Measurements from ENCODE around the gene NOC4L. TPM values are rescaled to one million over a fixed set of nuclear protein-coding genes. Genes with fewer than 3 reads are reported as not detected.

NOC4L gene
- total RNA-seq, 1 donor from 2014 or later = 10.0 TPM

- no peak for FAIRE-seq
- TF ChIP-seq CTCF (IDR thresholded peaks at IDR 0.05; ENCODE audit: insufficient read depth, low read length, severe bottlenecking) = no peak
- H3K36me3 ChIP-seq (ENCODE audit: control insufficient read depth, insufficient read depth, low read length) = no peaks in the 10 kb centered on the region
- H3K27me3 ChIP-seq (ENCODE audit: control insufficient read depth, insufficient read depth, low read length) = no peaks in the 10 kb centered on the region
- no peak for DNase-seq (ENCODE audit: low read depth)
- H3K4me3 ChIP-seq (ENCODE audit: low read depth, low read length) = no peak overlapping the region
Observed at GRCh38 chr12:132199526-132200319, 55.5 kb downstream of the NOC4L start.

GRCh38 chr12:132200800-132201199, 56.5 kb downstream of the NOC4L start:
- no peak for FAIRE-seq

GRCh38 chr12:132201391-132202120, 57.3 kb downstream of the NOC4L start:
- Histone ChIP-seq H3K36me3 (ENCODE audit: control insufficient read depth, insufficient read depth, low read length) (no peaks in the 10 kb centered on the region), H3K4me3 (ENCODE audit: low read depth, low read length) (no peak overlapping the region), H3K27me3 (ENCODE audit: control insufficient read depth, insufficient read depth, low read length) (peaks cover 8% of the 10 kb centered on the region)
- FAIRE-seq (no peak), DNase-seq (ENCODE audit: low read depth) (no peak)
- no peak for TF ChIP-seq CTCF (IDR thresholded peaks at IDR 0.05; ENCODE audit: insufficient read depth, low read length, severe bottlenecking)

More at GRCh38 chr12:132200800-132201199, 56.5 kb downstream of the NOC4L start:
- no peak overlapping the region for H3K4me3 ChIP-seq (ENCODE audit: low read depth, low read length)
- H3K36me3 ChIP-seq (ENCODE audit: control insufficient read depth, insufficient read depth, low read length) = no peaks in the 10 kb centered on the region
- TF ChIP-seq CTCF (IDR thresholded peaks at IDR 0.05; ENCODE audit: insufficient read depth, low read length, severe bottlenecking) = no peak
- H3K27me3 ChIP-seq (ENCODE audit: control insufficient read depth, insufficient read depth, low read length) = peaks cover 8% of the 10 kb centered on the region
- no peak for DNase-seq (ENCODE audit: low read depth)

Other genes starting within 250 kb of the NOC4L start
- 3.2 and 11.3 TPM in 2 replicates for gene ULK1, start 249.8 kb upstream of the NOC4L start, total RNA-seq
- 14.7 and 22.9 TPM in 2 replicates for gene PUS1, start 215.2 kb upstream of the NOC4L start, total RNA-seq
- 5.8 and 6.7 TPM in 2 replicates for gene EP400, start 194.5 kb upstream of the NOC4L start, total RNA-seq
- gene DDX51, start 138 bp upstream of the NOC4L start, total RNA-seq = 9.0 and 10.0 TPM in 2 replicates
- not detected in 2 replicates for gene GALNT9, start 185.1 kb downstream of the NOC4L start, total RNA-seq